Neutrophil (primary cell): Measurements from ENCODE around the gene ZFP90.
"Not testable (repeated sequence)": the region's sequence is repeated elsewhere in the genome, so short reads cannot be mapped to it uniquely, and the experiment has no call there.

Source experiments
- H3K27ac ChIP-seq: fragments of 200-600 bp; sonication (generic); 2 replicates; pipeline ENCODE4 v1.5.1; 2016; ENCODE audit warnings: mild to moderate bottlenecking, moderate library complexity
- H3K27me3 ChIP-seq: fragments of 200-600 bp; sonication (generic); 2 replicates; pipeline ENCODE4 v1.6.0; 2016; ENCODE audit warnings: mild to moderate bottlenecking
- H3K36me3 ChIP-seq: fragments of 200-600 bp; sonication (generic); 2 replicates; pipeline ENCODE4 v1.5.1; 2017
- H3K4me1 ChIP-seq, 2 experiments: fragments of 200-600 bp in 1 of 2; sonication (generic) in 1 of 2; 1 replicate in 1 of 2; 2 replicates in 1 of 2; pipeline versions ENCODE4 v1.5.1 to v1.6.1; 2013 to 2016; ENCODE audit warnings: low read depth in 1 of 2, low read length in 1 of 2, mild to moderate bottlenecking in 1 of 2, moderate library complexity in 1 of 2; ENCODE audit not compliant: control insufficient read depth in 1 of 2, insufficient read depth in 1 of 2
- H3K4me3 ChIP-seq, 2 experiments: fragments of 200-600 bp in 1 of 2; sonication (generic) in 1 of 2; 1 replicate in 1 of 2; 2 replicates in 1 of 2; pipeline ENCODE4 v1.5.1; 2013 to 2016; ENCODE audit warnings: low read depth in 1 of 2, low read length in 1 of 2, mild to moderate bottlenecking in 1 of 2, moderate library complexity in 1 of 2
- H3K9me3 ChIP-seq: fragments of 200-600 bp; sonication (generic); 2 replicates; pipeline ENCODE4 v1.5.1; 2016
- CTCF ChIP-seq: fragments of 200-600 bp; sonication (generic); IDR thresholded peaks from 2 replicates; pipeline ENCODE4 v1.5.1; 2016; ENCODE audit warnings: antibody characterized with exemption

The ZFP90 gene

GRCh38 chr16:68492543-68493411 lies 46.3 kb upstream of the ZFP90 start:
- no peaks in the 10 kb centered on the region for H3K27me3 ChIP-seq
- H3K27ac ChIP-seq = no peak overlapping the region
- no peak for TF ChIP-seq CTCF
- no peaks in the 10 kb centered on the region for H3K36me3 ChIP-seq
- no peak overlapping the region for H3K4me3 ChIP-seq
- H3K9me3 ChIP-seq = no peaks in the 10 kb centered on the region
- H3K4me1 ChIP-seq = peaks cover 0 to under 1% of the 10 kb centered on the region in 2 experiments

- no peak for TF ChIP-seq CTCF
Observed at GRCh38 chr16:68493412-68494070, 45.5 kb upstream of the ZFP90 start.

GRCh38 chr16:68494261-68494660 lies 44.8 kb upstream of the ZFP90 start:
- not testable (repeated sequence) for H3K4me3 ChIP-seq, H3K27me3 ChIP-seq, H3K36me3 ChIP-seq, H3K4me1 ChIP-seq, H3K27ac ChIP-seq, H3K9me3 ChIP-seq

More at GRCh38 chr16:68493412-68494070, 45.5 kb upstream of the ZFP90 start:
- Histone ChIP-seq H3K27me3 (no peaks in the 10 kb centered on the region), H3K36me3 (no peaks in the 10 kb centered on the region), H3K27ac (no peak overlapping the region), H3K4me1 (no peaks in the 10 kb centered on the region), H3K9me3 (no peaks in the 10 kb centered on the region), H3K4me3 (no peak overlapping the region)

GRCh38 chr16:68496689-68497088 lies 42.4 kb upstream of the ZFP90 start:
- H3K9me3 ChIP-seq = no peaks in the 10 kb centered on the region
- H3K27me3 ChIP-seq = no peaks in the 10 kb centered on the region
- H3K4me3 ChIP-seq = no peak overlapping the region
- H3K4me1 ChIP-seq = no peaks in the 10 kb centered on the region
- H3K36me3 ChIP-seq = no peaks in the 10 kb centered on the region
- no peak overlapping the region for H3K27ac ChIP-seq
- TF ChIP-seq CTCF = no peak

GRCh38 chr16:68499006-68499405 lies 40.1 kb upstream of the ZFP90 start:
- Histone ChIP-seq H3K4me3 (no peak overlapping the region), H3K27me3 (peaks cover 7% of the 10 kb centered on the region), H3K9me3 (no peaks in the 10 kb centered on the region), H3K4me1 (no peaks in the 10 kb centered on the region), H3K27ac (no peak overlapping the region), H3K36me3 (no peaks in the 10 kb centered on the region)
- no peak for TF ChIP-seq CTCF

- no peak for TF ChIP-seq CTCF
- no peaks in the 10 kb centered on the region for H3K4me1 ChIP-seq
- H3K36me3 ChIP-seq = no peaks in the 10 kb centered on the region
- no peak overlapping the region for H3K4me3 ChIP-seq
- no peaks in the 10 kb centered on the region for H3K9me3 ChIP-seq
- H3K27ac ChIP-seq = no peak overlapping the region
- peaks cover 43% of the 10 kb centered on the region for H3K27me3 ChIP-seq
Observed at GRCh38 chr16:68503334-68503733, 35.8 kb upstream of the ZFP90 start.
